Neural cell (in vitro differentiated cells): ENCODE measurements around the gene TPRG1L. TPM values are rescaled to one million over a fixed set of nuclear protein-coding genes. Genes with fewer than 3 reads are reported as not detected.

Experiments used
- H2AFZ ChIP-seq: fragments of 200-600, 300-800 bp; sonication (generic), shearing (Covaris generic); 2 replicates; pipeline ENCODE4 v1.6.0; 2014; ENCODE audit warnings: low read depth, mild to moderate bottlenecking, antibody characterized with exemption, low read length, moderate library complexity
- H3F3A ChIP-seq: fragments of 200-600 bp; shearing (Covaris generic); 2 replicates; pipeline ENCODE4 v1.6.1; 2016; ENCODE audit warnings: mild to moderate bottlenecking, moderate library complexity, mixed read lengths, antibody characterized with exemption, low read length; ENCODE audit not compliant: insufficient read depth, poor library complexity, severe bottlenecking
- H3K27ac ChIP-seq: fragments of 200-600, 300-800 bp; sonication (generic), shearing (Covaris generic); 2 replicates; pipeline ENCODE4 v1.5.1; 2014; ENCODE audit warnings: mild to moderate bottlenecking, low read length, moderate library complexity
- H3K27me3 ChIP-seq: fragments of 300-800, 200-600 bp; sonication (generic), shearing (Covaris generic); 2 replicates; pipeline ENCODE4 v1.6.0; 2014; ENCODE audit warnings: mild to moderate bottlenecking, low read depth, low read length, moderate library complexity; ENCODE audit not compliant: insufficient read depth
- H3K36me3 ChIP-seq: fragments of 300-800, 200-600 bp; sonication (generic), shearing (Covaris generic); 2 replicates; pipeline ENCODE4 v1.5.1; 2014; ENCODE audit warnings: mild to moderate bottlenecking, antibody characterized with exemption, low read length, moderate library complexity; ENCODE audit not compliant: insufficient read depth
- H3K4me2 ChIP-seq: fragments of 300-800, 200-600 bp; sonication (generic), shearing (Covaris generic); 2 replicates; pipeline ENCODE4 v1.6.0; 2014; ENCODE audit warnings: mild to moderate bottlenecking, low read length
- H3K4me3 ChIP-seq: fragments of 300-800, 200-600 bp; sonication (generic), shearing (Covaris generic); 2 replicates; pipeline ENCODE4 v1.5.1; 2014; ENCODE audit warnings: mild to moderate bottlenecking, low read length, moderate library complexity
- H3K79me2 ChIP-seq: fragments of 200-600 bp; shearing (Covaris generic); replicated peaks from 2 replicates; pipeline ENCODE4 v1.6.0; 2014; ENCODE audit warnings: mild to moderate bottlenecking, low read length, moderate library complexity; ENCODE audit not compliant: insufficient read depth
- H3K9ac ChIP-seq: fragments of 300-800, 200-600 bp; sonication (generic), shearing (Covaris generic); 2 replicates; pipeline ENCODE4 v1.6.1; 2016; ENCODE audit warnings: mild to moderate bottlenecking, low read length, mixed read lengths
- H3K9me2 ChIP-seq: fragments of 200-600 bp; shearing (Covaris generic); 2 replicates; pipeline ENCODE4 v1.6.1; 2016; ENCODE audit warnings: mild to moderate bottlenecking, low read length, mixed read lengths; ENCODE audit not compliant: insufficient read depth
- H3K9me3 ChIP-seq: fragments of 200-600, 300-800 bp; sonication (generic), shearing (Covaris generic); 2 replicates; pipeline ENCODE4 v1.6.1; 2016; ENCODE audit warnings: mild to moderate bottlenecking, mixed run types, low read length, moderate library complexity, mixed read lengths
- H4K20me1 ChIP-seq: fragments of 200-600 bp; shearing (Covaris generic); 2 replicates; pipeline ENCODE4 v1.6.1; 2016; ENCODE audit warnings: mild to moderate bottlenecking, mixed run types; ENCODE audit not compliant: insufficient read depth
- CTCF ChIP-seq: fragments of 450-650 bp; IDR thresholded peaks from 2 replicates; pipeline ENCODE4 v1.5.1; 2014; ENCODE audit warnings: antibody characterized with exemption, mild to moderate bottlenecking, moderate library complexity; ENCODE audit not compliant: poor library complexity, severe bottlenecking
- EP300 ChIP-seq: fragments of 450-650 bp; conservative IDR thresholded peaks from 2 replicates; pipeline ENCODE4 v1.6.1; 2014; ENCODE audit warnings: antibody characterized with exemption, mild to moderate bottlenecking, moderate library complexity; ENCODE audit not compliant: poor library complexity, severe bottlenecking
- EZH2 ChIP-seq: fragments of 200-600, 300-800 bp; shearing (Covaris generic), sonication (generic); IDR thresholded peaks from 2 replicates; pipeline ENCODE4 v1.6.1; 2014; ENCODE audit warnings: antibody characterized with exemption, low read length, borderline replicate concordance, mild to moderate bottlenecking; ENCODE audit not compliant: insufficient read depth, poor library complexity, severe bottlenecking
- MXI1 ChIP-seq: fragments of 450-650 bp; conservative IDR thresholded peaks from 2 replicates; pipeline ENCODE4 v1.6.1; 2014; ENCODE audit warnings: antibody characterized with exemption, mild to moderate bottlenecking; ENCODE audit not compliant: poor library complexity, severe bottlenecking
- POLR2AphosphoS5 ChIP-seq: IDR thresholded peaks from 2 replicates; pipeline ENCODE4 v1.6.1; 2012
- RAD21 ChIP-seq: fragments of 450-650 bp; conservative IDR thresholded peaks from 2 replicates; pipeline ENCODE4 v1.6.1; 2014; ENCODE audit warnings: antibody characterized with exemption, mild to moderate bottlenecking, moderate library complexity
- REST ChIP-seq: IDR thresholded peaks from 2 replicates; pipeline ENCODE4 v1.6.1; 2012; ENCODE audit warnings: borderline replicate concordance
- SMC3 ChIP-seq: fragments of 450-650 bp; conservative IDR thresholded peaks from 2 replicates; pipeline ENCODE4 v1.6.1; 2014; ENCODE audit warnings: antibody characterized with exemption, mild to moderate bottlenecking, moderate library complexity; ENCODE audit not compliant: poor library complexity
- TAF1 ChIP-seq: IDR thresholded peaks from 2 replicates; pipeline ENCODE4 v1.6.1; 2012; ENCODE audit warnings: low read depth
- polyA plus RNA-seq: library from polyadenylated mRNA; depleted of rRNA; stranded (reverse); fragments of >200 nt; gene quantifications from 2 replicates; pipeline ENCODE4 v1.2.3, GENCODE V29; 2014

Gene TPRG1L
- polyA plus RNA-seq, 1 donor from 2014 or later, result 22.4 TPM

GRCh38 chr1:3636531-3636930, 11.7 kb downstream of the TPRG1L start:
- TF ChIP-seq POLR2AphosphoS5, result no peak
- no peaks in the 10 kb centered on the region for H3K27me3 ChIP-seq

GRCh38 chr1:3638027-3638426, 13.2 kb downstream of the TPRG1L start:
- no peaks in the 10 kb centered on the region for H3K9me3 ChIP-seq
- H3K36me3 ChIP-seq, result peaks cover 3% of the 10 kb centered on the region
- no peak overlapping the region for H3K9ac ChIP-seq
- no peak overlapping the region for H2AFZ ChIP-seq
- no peaks in the 10 kb centered on the region for H3F3A ChIP-seq
- TF ChIP-seq TAF1 (no peak), REST (no peak), POLR2AphosphoS5 (no peak), EP300 (no peak), EZH2 (no peak), CTCF (no peak), SMC3 (no peak), MXI1 (no peak), RAD21 (no peak)
- H3K4me2 ChIP-seq, result no peak overlapping the region
- H3K79me2 ChIP-seq, result no peaks in the 10 kb centered on the region
- H3K9me2 ChIP-seq, result no peaks in the 10 kb centered on the region
- no peaks in the 10 kb centered on the region for H4K20me1 ChIP-seq
- no peak overlapping the region for H3K4me3 ChIP-seq
- no peaks in the 10 kb centered on the region for H3K27me3 ChIP-seq
- no peak overlapping the region for H3K27ac ChIP-seq

More at GRCh38 chr1:3636531-3636930, 11.7 kb downstream of the TPRG1L start:
- Histone ChIP-seq H3K9me2 (no peaks in the 10 kb centered on the region), H4K20me1 (no peaks in the 10 kb centered on the region), H3K9ac (no peak overlapping the region), H2AFZ (no peak overlapping the region), H3K36me3 (no peaks in the 10 kb centered on the region), H3K9me3 (no peaks in the 10 kb centered on the region), H3K27ac (no peak overlapping the region), H3K4me2 (no peak overlapping the region), H3K79me2 (no peaks in the 10 kb centered on the region), H3K4me3 (no peak overlapping the region), H3F3A (no peaks in the 10 kb centered on the region)

- no peaks in the 10 kb centered on the region for H3K27me3 ChIP-seq
- no peaks in the 10 kb centered on the region for H3K79me2 ChIP-seq
- H3K9ac ChIP-seq, result no peak overlapping the region
- H3F3A ChIP-seq, result no peaks in the 10 kb centered on the region
- no peak for TF ChIP-seq REST
- no peak for TF ChIP-seq CTCF
- no peak for TF ChIP-seq POLR2AphosphoS5
- no peak for TF ChIP-seq SMC3
- H2AFZ ChIP-seq, result no peak overlapping the region
- H3K9me2 ChIP-seq, result no peaks in the 10 kb centered on the region
- peaks cover 4% of the 10 kb centered on the region for H3K36me3 ChIP-seq
- no peaks in the 10 kb centered on the region for H4K20me1 ChIP-seq
- no peak overlapping the region for H3K4me3 ChIP-seq
- no peak overlapping the region for H3K4me2 ChIP-seq
- H3K27ac ChIP-seq, result no peak overlapping the region
- no peaks in the 10 kb centered on the region for H3K9me3 ChIP-seq
Measured at GRCh38 chr1:3638676-3639075, 13.9 kb downstream of the TPRG1L start.
